ENCODE results near the gene RAD51D.
A peak's percentile ranks its signal among the peaks of the same experiment; 100 is the strongest.
"Not testable (repeated sequence)": the region's sequence is repeated elsewhere in the genome, so short reads cannot be mapped to it uniquely, and the experiment has no call there.

Gene RAD51D

GRCh38 chr17:35141681-35142466 is 22.2 kb upstream of the RAD51D start, which contains the start of gene NLE1:
TSS of gene NLE1 (minus strand) at chr17:35142303. CDS start at chr17:35142275, 28 bp downstream.
- peak; percentile 90 for DNase-seq

DNA sequence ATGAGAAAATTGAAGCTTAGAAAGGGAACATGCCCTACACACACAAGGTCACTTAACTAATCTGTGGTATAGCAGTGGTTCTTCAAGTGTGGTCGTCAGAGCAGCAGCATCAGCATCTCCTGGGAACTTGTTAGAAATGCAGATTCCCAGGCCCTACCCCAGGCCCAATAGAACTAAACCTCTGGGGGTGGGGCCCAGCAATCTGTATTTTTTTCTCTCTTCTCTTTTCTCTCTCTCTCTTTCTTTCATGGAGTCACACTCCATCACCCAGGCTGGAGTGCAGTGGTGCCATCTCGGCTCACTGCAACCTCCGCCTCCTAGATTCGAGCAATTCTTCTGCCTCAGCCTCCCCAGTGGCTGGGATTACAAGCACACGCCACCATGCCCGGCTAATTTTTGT is 18.6 kb upstream of the RAD51D start:
- no peak for DNase-seq

DNA sequence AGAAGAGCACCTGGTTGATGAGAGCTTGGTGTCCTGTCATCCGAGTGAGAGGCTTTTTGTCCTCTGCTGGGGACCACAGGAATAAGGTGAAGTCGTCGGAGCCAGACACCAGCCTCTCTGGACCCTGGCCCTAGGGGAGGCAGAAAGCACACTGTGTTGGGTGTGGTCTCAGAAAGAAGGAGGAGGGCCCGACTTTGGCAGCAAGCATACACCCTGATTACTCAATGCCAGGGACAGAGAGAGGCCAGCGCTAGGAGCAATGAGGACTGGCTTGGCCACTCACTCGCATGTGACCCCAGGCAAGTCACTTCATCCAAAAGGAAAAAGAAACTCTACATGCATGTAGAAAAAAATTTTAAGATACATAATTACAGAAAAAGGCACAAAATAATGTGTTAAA is 15.7 kb upstream of the RAD51D start:
- no peak for DNase-seq

- DNase-seq = no peak
Measured at GRCh38 chr17:35132816-35133550, 13.3 kb upstream of the RAD51D start.

DNA sequence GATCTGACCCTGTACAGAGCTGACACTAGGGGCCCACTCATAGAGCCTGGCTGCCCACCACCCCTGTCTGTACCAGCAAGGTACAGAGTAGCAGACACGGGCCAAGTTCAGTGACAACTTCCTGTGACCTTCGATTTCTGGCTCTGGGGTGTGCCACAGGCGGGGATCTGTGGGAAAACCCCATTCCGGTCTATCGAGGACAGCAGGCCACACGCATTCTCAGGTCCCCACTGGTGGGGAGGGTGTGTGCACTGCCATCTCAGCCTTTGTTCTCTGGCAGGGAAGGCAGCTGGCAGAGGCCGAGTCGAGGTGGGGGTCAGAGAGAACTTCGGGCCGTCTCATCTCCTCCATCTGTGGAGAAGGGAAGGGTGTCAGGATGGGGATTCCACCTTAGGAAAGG is 12.4 kb upstream of the RAD51D start:
- DNase-seq = no peak

DNA sequence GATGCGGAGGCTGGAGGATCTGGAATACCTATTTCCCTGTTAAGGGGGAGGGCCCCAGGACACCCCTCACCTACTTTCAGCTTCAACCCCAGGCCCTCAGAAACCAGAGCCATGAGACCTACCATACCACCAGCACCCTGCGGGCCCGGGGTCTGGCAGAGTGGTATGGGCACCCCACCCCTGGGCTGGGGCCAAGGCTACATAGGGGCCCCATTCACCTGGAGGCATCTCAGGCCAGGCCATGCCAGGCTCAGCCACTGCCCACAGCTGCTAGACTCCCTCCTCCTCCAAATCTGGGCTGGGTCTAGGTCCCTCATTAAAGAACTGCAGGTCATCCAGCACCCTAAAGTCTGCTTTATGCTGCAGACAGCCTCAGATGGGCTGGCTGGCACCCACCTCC is 10.7 kb upstream of the RAD51D start:
- no peak for DNase-seq

GRCh38 chr17:35129973-35130351 is 10.3 kb upstream of the RAD51D start:
- no peak for DNase-seq

DNA sequence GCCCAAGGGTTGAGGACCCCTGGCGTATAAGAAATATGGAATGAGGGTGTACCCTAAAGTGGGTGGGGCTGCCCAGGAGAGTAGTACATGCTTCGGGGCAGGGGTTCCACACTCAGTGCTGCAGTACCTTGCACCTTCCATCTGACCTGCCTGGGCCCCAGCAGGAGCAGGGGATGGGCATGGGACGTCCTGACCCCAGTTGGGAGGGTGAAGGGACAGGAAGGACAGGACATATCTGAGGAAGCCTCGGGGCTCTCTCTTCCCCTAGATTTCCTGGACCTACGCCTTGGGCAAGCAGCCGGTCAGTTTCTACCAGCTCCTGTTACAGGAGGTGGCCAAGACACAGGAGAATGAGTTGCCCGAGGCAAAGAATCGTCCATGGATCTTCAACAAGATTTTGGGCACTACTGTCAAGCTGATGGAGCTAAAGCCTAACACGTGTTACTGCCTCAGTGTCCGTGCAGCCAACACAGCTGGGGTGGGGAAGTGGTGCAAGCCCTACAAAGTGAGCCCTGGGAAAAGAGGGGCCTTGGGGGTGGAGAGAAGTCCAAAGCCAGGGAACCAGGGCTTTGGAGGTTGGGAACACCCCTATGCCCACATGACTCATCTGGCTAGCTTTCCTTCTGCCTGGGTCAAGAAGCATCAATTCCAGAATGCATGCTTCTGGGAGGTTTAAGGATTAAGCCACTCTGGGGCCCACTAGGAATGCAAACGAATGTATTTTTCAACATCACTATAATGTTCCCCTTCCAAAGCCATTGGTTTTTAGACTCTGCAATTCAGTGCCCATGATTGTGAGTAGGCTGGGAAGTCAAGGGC is 9.7 kb upstream of the RAD51D start:
- DNase-seq = no peak

GRCh38 chr17:35127751-35128514 is 8.3 kb upstream of the RAD51D start:
- DNase-seq = no peak

DNA sequence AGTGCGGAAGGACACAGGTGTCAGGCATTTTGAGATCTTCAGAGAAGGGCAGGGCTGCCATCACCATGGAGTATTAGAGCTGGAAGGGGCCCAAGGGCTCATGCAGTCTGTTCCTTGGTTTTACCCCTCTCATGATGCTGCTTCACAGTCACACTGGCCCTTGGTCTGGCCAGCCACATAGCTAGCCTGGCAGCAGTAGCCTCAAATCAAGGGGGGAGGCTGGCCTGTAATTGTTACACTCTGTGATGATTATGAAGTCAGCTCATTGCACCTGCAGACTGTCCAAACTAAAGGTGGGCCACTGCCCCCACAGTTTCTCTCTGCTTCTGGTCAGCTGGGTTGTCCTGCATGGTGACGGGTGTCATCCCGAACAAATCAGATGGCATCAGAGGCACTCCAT is 1.7 kb upstream of the RAD51D start, which contains the start of gene FNDC8:
Gene FNDC8, plus strand, starts transcription at position 301 of the 400 bp plus-strand sequence. Its CDS starts 79 bp downstream, at position 380.
- DNase-seq = no peak

GRCh38 chr17:35117984-35118383 is 1.7 kb downstream of the RAD51D start:
- DNase-seq = peak; percentile 24

DNA sequence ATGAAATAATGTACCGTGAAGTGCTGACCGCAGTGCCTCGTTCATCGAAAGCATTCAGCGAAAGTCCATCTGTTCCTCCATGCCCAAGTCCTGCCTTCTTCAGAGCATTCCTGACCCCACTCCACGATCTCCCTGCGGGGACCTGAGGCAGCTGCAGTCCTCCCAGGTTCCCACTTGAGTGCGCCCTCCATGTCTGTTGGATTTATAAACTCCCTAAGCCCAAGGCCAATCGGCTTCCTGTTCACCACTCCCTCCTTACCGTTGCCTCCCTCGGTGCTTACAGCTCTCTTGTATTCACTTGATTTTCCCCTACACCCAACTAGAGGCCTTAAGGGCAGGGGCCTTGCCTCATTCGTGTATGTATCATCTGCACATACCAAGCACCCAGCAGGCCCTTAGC is 2.8 kb downstream of the RAD51D start:
- no peak for DNase-seq

DNA sequence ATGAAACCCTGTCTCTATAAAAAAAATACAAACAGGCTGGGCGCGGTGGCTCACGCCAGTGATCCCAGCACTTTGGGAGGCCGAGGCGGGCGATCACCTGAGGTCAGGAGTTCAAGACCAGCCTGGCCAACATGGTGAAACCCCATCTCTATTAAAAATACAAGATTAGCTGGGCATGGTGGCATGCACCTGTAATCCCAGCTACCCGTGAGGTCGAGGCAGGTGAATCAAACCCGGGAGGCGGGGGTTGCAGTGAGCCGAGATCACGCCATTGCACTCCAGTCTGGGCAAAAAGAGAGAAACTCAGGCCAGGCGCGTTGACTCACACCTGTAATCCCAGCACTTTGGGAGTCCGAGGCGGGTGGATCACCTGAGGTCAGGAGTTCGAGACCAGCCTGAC is 8.9 kb downstream of the RAD51D start:
- not testable (repeated sequence) for DNase-seq

- DNase-seq = no peak
Measured at GRCh38 chr17:35104844-35105450, 14.7 kb downstream of the RAD51D start.

DNA sequence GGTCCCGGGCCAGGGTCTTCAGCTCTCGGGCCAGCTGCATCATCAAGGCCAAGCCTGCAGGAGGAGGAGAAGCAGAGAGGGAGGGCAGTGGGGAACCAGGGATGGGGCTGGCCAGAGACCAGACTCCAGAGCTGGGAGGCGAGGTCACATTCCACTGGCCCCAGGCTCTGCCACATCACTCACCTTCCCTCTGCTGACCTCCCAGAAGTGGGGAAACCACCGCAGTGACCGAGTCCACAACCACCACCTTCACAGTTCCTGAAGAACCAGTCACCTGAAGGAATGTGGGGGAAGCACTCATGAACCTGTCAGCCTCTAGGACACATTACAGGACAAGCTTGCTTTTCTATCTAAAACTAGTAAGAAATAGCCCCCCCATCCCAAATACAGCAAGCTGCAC is 16.4 kb downstream of the RAD51D start:
- DNase-seq = no peak

GRCh38 chr17:35101725-35102124 is 17.9 kb downstream of the RAD51D start:
- no peak for DNase-seq

DNA sequence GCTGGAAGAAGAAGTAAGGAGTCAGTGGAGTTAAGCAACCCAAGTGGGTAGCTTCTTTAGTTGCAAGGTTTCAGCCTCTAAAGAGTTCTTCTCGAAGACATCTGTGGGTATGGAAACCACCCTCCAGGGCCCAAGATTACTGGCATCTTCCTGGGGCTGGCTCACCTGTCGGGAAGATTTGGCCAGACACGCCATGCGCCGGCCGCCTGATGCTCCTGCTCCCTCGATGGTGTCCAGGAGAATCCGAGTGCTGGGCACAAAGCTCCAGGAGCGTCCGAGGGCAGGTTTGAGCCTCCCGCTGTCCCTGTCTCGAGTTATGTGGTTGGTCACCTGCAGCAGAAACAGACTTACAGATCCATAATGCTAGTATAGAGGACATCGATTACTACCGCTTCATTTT is 18.6 kb downstream of the RAD51D start:
- no peak for DNase-seq

DNA sequence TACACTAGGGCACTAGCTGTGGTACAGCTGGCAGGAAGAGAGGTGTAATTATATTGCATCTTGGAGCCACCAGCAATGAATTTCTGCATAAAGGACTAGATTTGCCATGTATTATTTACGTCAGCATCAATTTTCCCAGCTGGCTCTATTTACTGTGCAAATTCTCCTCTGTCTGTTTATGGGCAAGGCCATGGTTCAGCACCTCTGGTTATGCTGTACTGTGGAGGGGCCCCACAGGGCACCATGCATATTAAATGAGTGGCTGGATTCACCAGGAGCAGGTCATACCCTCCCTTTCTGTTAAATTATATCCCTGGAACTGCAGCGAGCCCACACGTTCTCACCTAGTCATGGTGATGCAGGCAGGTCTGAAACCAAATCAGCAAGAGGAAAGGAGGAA is 19.8 kb downstream of the RAD51D start:
- DNase-seq = no peak

DNA sequence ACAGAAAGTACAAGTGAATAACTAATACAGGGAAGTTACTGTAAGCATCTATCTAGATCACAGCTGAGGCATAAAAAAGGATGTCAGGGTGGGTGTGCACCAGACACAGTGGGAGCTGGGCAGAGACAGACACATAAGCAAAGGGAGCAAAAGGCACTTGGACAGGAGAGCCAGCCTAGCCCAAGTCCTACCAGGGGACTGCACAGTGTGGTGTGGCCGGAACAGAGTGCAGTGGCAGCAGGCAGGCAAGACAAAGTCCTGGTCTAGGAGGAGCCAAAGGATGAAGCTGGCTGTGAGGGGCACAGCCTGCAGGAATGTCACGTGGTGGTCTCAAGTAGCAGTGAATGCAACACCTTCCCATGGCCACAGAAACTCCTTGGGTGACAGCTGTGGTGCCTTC is 21.9 kb downstream of the RAD51D start:
- DNase-seq = no peak

DNA sequence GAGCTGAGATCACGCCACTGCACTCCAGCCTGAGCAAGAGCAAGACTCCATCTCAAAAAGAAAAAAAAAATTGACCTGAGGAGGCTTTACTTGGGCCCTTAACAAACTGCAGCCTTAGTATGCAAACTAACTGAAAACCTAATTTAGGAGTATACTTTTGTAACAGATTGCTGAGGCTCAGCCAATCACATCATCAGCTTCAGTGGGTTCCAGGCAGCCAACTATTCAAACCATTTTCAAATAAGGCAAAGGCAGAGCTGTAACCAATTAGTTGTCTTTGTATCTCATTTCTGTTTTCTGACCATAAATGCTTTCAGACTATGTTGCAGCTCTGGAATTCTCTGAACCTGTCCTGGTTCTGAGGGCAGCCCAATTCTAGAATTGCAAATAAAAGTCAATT is 23.9 kb downstream of the RAD51D start:
- no peak for DNase-seq

GRCh38 chr17:35094902-35095301 is 24.8 kb downstream of the RAD51D start:
- no peak for DNase-seq

- DNase-seq = not testable (repeated sequence)
Measured at GRCh38 chr17:35090707-35091106, 29.0 kb downstream of the RAD51D start.

Measured in stimulated activated CD4-positive, alpha-beta T cell treated with anti-CD3 and anti-CD28 coated beads, Interleukin-4, amount 100 ng/mL, for 1 hour (primary cell).